ENCODE results near the gene SPACDR. TPM values are rescaled to one million over a fixed set of nuclear protein-coding genes. Genes with fewer than 3 reads are reported as not detected.

SPACDR gene
- polyA plus RNA-seq, 1 donor (not counting 4 experiments of a cell fraction or from before 2014, with no cell fraction given), result 0.37 TPM

DNA sequence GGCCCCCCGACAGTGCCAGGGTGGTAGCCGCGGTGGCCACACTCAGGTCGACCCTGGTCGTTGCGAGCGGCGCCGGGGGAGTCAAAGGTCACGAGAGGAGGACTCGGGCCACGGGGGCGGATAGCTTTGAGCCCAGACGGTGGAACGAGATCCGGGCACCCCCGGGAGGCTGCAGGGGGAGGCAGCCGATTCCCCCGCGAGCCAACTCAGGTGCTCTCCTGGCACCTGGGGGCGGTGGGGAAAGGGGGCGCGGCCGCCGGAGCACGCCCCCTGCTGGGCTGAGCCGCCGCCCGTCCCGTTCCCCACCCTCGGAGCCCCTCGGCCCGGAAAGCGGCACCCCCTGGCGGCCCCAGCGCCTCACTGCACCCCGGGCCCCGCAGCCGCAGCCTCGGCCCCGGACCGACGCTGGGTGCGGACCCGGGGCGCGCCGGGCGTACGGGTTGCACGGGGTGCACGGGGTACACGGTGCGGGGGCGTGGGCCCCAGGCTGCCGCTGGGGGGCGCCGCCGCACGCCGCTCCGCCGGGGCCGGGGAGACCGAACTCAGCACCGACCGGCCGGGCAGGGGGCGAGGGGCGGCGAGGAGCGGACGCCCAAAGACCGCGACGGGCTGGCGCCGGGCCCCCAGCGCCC, 19.1 kb upstream of the SPACDR start:
- H3K9ac ChIP-seq (ENCODE audit: control insufficient read depth, extremely low read depth, insufficient read depth, low read length), result peak overlapping the region; percentile 26

GRCh38 chr7:100482728-100483089, 18.6 kb upstream of the SPACDR start:
- DNase-seq (ENCODE audit: low read depth, low spot score) (no peak), FAIRE-seq (no peak)
- no peaks in the 10 kb centered on the region for H3K36me3 ChIP-seq (ENCODE audit: control insufficient read depth in 2 of 2, extremely low read depth in 1 of 2, insufficient read depth in 2 of 2, low read length in 2 of 2)
- H2AFZ ChIP-seq (ENCODE audit: control insufficient read depth, low read length), result peak overlapping the region; percentile 73
- peak overlapping the region; percentile 49 to 60 (median 53) for H3K4me3 ChIP-seq (ENCODE audit: control insufficient read depth in 2 of 3, extremely low read depth in 1 of 3, insufficient read depth in 2 of 3, low read depth in 1 of 3, low read length in 3 of 3)
- H3K79me2 ChIP-seq (ENCODE audit: control insufficient read depth, insufficient read depth, low read length), result peaks cover 13% of the 10 kb centered on the region
- H3K27ac ChIP-seq (ENCODE audit: control insufficient read depth, insufficient read depth, low read length), result no peak overlapping the region
- no peaks in the 10 kb centered on the region for H3K9me3 ChIP-seq (ENCODE audit: control insufficient read depth, low read depth, low read length)
- peak overlapping the region; percentile 26 for H3K9ac ChIP-seq (ENCODE audit: control insufficient read depth, extremely low read depth, insufficient read depth, low read length)
- peak overlapping the region; percentile 80 for H3K4me2 ChIP-seq (ENCODE audit: control insufficient read depth, extremely low read depth, insufficient read depth, low read depth, low read length)
- dilution Hi-C loops (cut with MboI; ENCODE audit: extremely low pct_ligation_motif_present, low sequenced_read_pairs), result no loop called here
- no peaks in the 10 kb centered on the region for H4K20me1 ChIP-seq (ENCODE audit: control insufficient read depth, extremely low read depth, insufficient read depth, low read length)
- no peak for TF ChIP-seq EZH2 (IDR thresholded peaks at IDR 0.05; ENCODE audit: low read length)
- TF ChIP-seq, protein P1, sequence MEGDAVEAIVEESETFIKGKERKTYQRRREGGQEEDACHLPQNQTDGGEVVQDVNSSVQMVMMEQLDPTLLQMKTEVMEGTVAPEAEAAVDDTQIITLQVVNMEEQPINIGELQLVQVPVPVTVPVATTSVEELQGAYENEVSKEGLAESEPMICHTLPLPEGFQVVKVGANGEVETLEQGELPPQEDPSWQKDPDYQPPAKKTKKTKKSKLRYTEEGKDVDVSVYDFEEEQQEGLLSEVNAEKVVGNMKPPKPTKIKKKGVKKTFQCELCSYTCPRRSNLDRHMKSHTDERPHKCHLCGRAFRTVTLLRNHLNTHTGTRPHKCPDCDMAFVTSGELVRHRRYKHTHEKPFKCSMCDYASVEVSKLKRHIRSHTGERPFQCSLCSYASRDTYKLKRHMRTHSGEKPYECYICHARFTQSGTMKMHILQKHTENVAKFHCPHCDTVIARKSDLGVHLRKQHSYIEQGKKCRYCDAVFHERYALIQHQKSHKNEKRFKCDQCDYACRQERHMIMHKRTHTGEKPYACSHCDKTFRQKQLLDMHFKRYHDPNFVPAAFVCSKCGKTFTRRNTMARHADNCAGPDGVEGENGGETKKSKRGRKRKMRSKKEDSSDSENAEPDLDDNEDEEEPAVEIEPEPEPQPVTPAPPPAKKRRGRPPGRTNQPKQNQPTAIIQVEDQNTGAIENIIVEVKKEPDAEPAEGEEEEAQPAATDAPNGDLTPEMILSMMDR (optimal IDR thresholded peaks at IDR 0.05 in 1 of 3, IDR thresholded peaks at IDR 0.05 in 1 of 3, conservative IDR thresholded peaks at IDR 0.05 in 1 of 3; ENCODE audit: extremely low read depth in 1 of 3, insufficient read depth in 2 of 3, low read length in 3 of 3), result no peak
- H3K4me1 ChIP-seq (ENCODE audit: control insufficient read depth, extremely low read depth, insufficient read depth, low read length), result peaks cover 3% of the 10 kb centered on the region
- H3K9me1 ChIP-seq (ENCODE audit: control insufficient read depth, extremely low read depth, insufficient read depth, low read length), result no peaks in the 10 kb centered on the region
- no peaks in the 10 kb centered on the region for H3K27me3 ChIP-seq (ENCODE audit: control insufficient read depth, extremely low read depth, insufficient read depth, low read length)

More for the DNA sequence above, 19.1 kb upstream of the SPACDR start:
- no peaks in the 10 kb centered on the region for H3K36me3 ChIP-seq (ENCODE audit: control insufficient read depth in 2 of 2, extremely low read depth in 1 of 2, insufficient read depth in 2 of 2, low read length in 2 of 2)
- H3K9me3 ChIP-seq (ENCODE audit: control insufficient read depth, low read depth, low read length), result no peaks in the 10 kb centered on the region
- FAIRE-seq (no peak), DNase-seq (ENCODE audit: low read depth, low spot score) (no peak)
- peak overlapping the region; percentile 73 for H2AFZ ChIP-seq (ENCODE audit: control insufficient read depth, low read length)
- H3K27ac ChIP-seq (ENCODE audit: control insufficient read depth, insufficient read depth, low read length), result no peak overlapping the region
- dilution Hi-C loops (cut with MboI; ENCODE audit: extremely low pct_ligation_motif_present, low sequenced_read_pairs), result no loop called here
- H3K79me2 ChIP-seq (ENCODE audit: control insufficient read depth, insufficient read depth, low read length), result peaks cover 8% of the 10 kb centered on the region
- TF ChIP-seq EZH2 (IDR thresholded peaks at IDR 0.05; ENCODE audit: low read length), result no peak
- TF ChIP-seq, protein P1 (optimal IDR thresholded peaks at IDR 0.05 in 1 of 3, IDR thresholded peaks at IDR 0.05 in 1 of 3, conservative IDR thresholded peaks at IDR 0.05 in 1 of 3; ENCODE audit: extremely low read depth in 1 of 3, insufficient read depth in 2 of 3, low read length in 3 of 3), result peak in 2 of 3 experiments; percentile 71 to 78
- H3K9me1 ChIP-seq (ENCODE audit: control insufficient read depth, extremely low read depth, insufficient read depth, low read length), result no peaks in the 10 kb centered on the region
- H4K20me1 ChIP-seq (ENCODE audit: control insufficient read depth, extremely low read depth, insufficient read depth, low read length), result no peaks in the 10 kb centered on the region
- no peaks in the 10 kb centered on the region for H3K27me3 ChIP-seq (ENCODE audit: control insufficient read depth, extremely low read depth, insufficient read depth, low read length)
- peak overlapping the region; percentile 49 to 60 (median 53) for H3K4me3 ChIP-seq (ENCODE audit: control insufficient read depth in 2 of 3, extremely low read depth in 1 of 3, insufficient read depth in 2 of 3, low read depth in 1 of 3, low read length in 3 of 3)
- H3K4me1 ChIP-seq (ENCODE audit: control insufficient read depth, extremely low read depth, insufficient read depth, low read length), result peaks cover 3% of the 10 kb centered on the region
- peak overlapping the region; percentile 80 for H3K4me2 ChIP-seq (ENCODE audit: control insufficient read depth, extremely low read depth, insufficient read depth, low read depth, low read length)

All from keratinocyte (primary cell).